Epithelial cell of prostate (primary cell): ENCODE measurements around the gene TESK2.

Experiments used
- DNase-seq: peaks from one replicate; pipeline ENCODE4 v3.0.0-alpha.2; 2011; ENCODE audit warnings: low read depth, low spot score
- H3K27ac ChIP-seq: fragments of 450-650 bp; 2 replicates; pipeline ENCODE4 v1.5.1; 2017; ENCODE audit warnings: mild to moderate bottlenecking

TESK2 gene

DNA sequence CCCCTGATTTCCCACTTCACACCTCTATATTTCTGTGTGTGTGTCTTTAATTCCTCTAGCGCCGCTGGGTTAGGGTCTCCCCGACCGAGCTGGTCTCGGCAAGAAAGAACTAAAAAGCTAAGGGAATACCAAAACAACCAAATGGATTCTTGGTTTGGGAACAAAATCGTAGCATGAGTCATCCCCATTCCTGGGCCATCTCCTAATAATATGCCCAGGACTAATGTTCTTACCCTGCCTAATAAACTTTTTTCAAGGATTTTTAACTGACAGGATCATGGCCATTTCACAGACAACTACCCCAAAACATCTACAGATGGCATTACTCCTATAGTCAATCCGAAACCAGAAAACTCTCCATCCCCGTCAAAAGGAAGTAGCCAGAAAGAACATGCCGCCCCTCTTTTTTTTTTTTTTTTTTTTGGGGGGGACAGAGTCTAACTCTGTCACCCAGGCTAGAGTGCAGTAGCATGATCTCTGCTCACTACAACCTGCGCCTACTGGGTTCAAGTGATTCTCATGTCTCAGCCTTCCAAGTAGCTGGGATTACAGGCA, 168.4 kb downstream of the TESK2 start:
- DNase-seq, result no peak
- H3K27ac ChIP-seq, result no peak overlapping the region

DNA sequence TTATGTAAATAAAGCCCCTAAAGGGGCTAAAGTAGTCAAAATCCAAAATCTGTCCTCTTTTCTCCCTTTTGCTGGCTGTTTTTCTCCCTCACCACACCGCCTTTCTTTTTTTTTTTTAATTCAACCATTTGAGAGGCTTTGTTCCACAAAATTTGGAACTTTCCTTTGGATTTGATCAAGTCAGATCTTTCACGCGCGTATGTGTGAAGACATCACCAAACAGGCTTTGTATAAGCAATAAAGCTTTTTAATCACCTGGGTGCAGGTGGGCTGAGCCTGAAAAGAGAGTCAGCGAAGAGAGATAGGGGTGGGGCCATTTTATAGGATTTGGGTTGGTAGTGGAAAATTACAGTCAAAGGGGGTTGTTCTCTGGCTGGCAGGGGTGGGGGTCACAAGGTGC, 169.5 kb downstream of the TESK2 start:
- DNase-seq, result no peak
- no peak overlapping the region for H3K27ac ChIP-seq

DNA sequence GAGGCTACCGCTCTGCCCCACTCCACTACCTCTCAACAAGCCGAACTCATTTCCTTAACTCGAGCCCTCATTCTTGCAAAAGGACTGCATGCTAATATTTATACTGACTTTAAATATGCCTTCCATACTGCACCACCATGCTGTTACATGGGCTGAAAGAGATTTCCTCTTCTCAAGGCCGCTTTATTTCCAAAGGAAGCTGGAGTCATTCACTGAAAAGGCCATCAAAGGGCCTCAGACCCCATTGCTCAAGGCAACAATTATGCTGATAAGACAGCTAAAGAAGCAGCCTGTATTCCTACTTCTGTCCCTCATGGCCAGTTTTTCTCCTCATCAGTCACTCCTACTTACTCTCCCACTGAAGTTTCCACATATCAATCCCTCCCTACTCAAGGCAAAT, 171.2 kb downstream of the TESK2 start:
- no peak overlapping the region for H3K27ac ChIP-seq
- DNase-seq, result no peak

DNA sequence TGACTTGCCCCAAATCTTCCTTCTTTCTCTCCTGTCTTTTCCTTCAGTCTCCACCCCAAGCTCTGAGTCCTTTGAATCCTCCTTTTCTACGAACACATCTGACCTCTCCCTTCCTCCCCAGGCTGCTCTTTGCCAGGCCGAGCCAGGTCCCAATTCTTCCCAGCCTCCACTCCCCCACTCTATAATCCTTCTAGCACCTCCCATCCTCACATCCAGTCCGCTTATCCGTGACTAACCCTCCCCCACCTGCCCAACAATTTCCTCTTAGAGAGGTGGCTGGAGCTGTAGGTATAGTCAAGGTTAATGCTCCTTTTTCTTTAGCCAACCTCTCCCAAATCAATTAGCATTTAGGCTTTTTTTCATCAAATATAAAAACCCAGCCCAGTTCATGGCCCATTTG, 173.8 kb downstream of the TESK2 start:
- H3K27ac ChIP-seq, result no peak overlapping the region
- DNase-seq, result no peak

DNA sequence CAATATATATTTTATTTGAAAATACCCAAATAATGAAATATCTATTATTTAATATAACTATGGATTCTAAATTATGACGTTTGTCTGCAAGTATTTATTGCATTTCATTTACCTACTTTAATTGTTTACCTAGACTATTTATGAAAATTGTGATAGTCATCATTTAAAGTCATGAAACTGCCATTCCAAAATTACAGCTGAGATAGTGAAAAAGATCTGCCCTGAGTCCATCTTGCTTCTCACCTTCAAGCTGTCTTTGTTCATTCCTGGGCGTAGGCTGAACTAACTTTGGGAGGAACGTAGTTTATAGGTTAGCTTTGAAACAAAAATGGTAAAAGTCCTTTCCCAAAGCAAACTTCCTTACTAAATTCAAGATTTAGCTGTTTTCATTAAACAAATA, 176.7 kb downstream of the TESK2 start:
- no peak overlapping the region for H3K27ac ChIP-seq
- no peak for DNase-seq

DNA sequence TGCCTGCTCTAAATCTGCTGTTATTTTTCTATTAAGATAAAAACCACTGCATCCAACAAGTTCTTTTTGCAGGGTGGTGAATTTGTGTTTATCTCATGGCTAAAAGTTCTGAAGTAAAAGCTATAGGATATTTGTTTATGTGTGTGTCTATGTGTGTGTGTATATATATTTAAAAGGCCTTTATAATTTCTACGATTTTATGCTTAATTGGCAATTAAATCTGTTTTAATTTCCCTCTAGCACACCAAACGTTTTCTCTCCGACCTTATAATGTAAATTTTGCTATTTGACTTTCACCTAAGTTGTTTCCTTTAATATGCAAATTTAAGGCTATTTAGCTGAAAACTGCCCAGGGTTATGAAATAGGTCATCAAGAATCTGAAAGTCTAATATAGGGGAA, 184.1 kb downstream of the TESK2 start:
- no peak overlapping the region for H3K27ac ChIP-seq
- DNase-seq, result no peak

DNA sequence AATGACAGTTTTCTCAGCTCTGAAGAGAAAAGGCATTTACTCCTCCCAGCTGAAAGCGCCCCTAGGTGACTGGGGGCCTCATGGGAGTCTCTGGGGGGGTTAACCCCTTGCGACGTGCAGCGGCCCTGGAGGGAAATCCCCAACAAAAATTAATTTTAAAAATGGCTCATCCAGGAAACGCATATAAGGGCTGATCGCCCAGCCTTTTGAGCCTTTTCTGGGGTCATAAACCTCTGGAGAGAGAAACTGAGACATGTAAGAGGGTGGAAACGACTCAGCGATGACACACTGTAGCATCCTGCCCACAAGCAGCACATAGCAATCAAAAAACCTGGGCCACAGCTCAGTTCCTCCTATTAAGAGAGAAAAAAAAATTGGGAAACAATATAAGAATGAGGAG, 184.6 kb downstream of the TESK2 start:
- no peak for DNase-seq
- H3K27ac ChIP-seq, result no peak overlapping the region

DNA sequence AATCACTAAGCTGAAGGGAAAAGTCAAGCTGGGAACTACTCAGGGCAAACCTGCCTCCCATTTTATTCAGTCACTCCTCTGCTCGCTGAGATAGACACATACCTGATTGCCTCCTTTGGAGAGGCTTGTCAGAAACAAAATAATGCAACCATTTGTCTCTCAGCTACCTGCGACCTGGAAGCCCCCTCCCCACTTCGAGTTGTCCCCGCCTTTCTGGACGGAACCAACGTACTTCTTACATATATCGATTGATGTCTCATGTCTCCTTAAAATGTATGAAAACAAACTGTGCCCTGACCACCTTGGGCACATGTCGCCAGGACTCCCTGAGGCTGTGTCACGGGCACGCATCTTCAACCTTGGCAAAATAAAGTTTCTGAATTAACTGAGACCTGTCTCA, 185.7 kb downstream of the TESK2 start:
- no peak overlapping the region for H3K27ac ChIP-seq
- DNase-seq, result no peak

DNA sequence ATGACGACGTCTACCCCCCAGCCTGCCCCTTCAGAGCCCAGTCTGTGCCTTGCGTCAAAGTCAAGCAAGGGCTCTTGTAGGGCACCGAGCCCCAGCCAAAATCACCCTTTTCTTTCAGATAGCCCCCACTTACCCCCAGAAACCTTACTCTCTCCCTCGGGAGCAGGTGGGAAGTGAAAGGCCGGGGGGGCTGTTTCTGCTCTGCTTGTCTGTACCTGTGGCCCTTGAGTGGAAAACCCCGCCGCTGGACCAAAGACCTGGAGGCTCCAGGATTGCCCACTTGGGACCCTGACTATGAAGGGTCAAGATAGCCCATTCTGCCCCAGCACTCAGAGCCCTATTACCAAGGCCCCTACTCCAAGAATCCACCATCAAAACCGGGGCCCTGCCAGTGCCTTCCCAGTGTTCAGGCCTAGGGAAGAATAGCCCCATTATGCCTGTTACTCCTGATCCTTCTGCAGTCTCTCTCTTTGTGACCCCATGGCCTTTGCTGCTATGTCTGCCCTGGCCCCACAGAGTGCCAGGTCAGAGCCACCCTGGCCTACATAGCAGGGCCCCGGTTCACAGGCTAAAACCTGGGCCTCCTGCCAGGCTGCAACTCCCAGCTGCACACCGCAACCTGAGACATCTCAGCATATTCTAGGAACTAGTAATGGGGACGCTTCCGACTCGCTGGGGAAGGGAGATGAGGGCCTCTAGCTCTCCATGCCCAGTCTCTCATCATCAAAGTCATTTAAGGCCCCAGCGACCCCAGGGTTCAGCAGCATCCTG, 186.5 kb downstream of the TESK2 start:
- no peak for DNase-seq
- peak overlapping the region; percentile 86 for H3K27ac ChIP-seq

DNA sequence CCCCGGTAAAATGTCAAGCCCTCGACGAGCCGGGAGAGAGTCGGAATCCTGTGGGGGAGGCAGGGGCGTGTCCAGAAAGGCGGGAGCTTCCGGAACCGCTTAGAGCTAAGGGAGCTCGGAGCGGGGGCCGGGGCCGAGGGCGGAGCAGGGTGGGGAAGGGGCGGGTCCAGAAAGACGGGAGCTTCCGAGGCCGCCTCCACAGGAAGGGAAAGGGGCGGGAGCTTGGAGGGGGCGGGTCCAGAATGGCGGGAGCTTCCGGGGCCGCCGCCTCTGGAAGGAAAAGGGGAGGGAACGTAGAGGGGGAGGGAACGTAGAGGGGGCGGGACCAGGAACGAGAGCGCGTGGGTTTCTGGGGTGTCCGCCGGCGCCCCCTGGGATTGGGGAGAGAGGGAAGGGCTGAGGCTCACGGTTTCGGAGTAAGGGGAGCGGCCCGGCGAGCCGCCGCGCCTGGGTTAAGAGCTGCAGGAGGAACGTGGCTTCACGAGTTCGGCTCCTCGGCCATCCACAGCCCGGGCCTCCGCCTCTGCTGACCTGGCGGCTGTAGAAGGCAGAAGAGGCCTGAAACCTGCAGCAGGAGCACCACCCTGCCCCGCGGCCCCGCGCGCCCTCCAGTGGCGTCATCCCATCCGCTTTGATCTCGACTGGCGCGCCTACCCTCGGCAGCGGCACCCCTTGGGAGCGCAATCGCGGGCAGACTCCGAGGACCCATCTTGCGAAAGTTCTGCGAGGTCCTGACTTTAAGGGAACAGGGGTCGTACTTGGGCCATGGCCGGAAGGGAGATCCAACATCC, 187.2 kb downstream of the TESK2 start:
- H3K27ac ChIP-seq, result peak overlapping the region; percentile 86
- peak; percentile 80 for DNase-seq

DNA sequence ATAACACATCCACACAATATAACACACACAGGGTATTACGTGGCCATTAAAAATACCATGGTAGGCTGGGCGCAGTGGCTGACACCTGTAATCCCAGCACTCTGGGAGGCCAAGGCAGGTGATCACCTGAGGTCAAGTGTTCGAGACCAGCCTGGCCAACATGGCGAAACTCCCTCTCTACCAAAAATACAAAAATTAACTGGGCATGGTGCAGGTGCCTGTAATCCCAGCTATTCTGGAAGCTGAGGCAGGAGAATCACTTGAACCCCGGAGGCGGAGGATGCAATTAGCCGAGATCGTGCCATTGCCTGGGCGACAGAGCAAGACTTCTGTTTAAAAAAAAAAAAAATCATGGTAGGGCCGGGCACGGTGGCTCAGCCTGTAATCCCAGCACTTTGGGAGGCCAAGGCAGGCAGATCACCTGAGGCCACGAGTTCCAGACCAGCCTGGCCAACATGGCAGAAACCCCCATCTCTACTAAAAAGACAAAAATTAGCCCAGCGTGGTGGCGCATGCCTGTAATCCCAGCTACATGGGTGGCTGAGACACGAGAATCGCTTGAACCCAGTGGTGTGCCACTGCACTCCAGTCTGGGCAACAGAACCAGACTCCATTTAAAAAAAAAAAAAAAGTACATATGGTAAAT, 188.3 kb downstream of the TESK2 start:
- H3K27ac ChIP-seq, result peak overlapping the region; percentile 86
- DNase-seq, result no peak

DNA sequence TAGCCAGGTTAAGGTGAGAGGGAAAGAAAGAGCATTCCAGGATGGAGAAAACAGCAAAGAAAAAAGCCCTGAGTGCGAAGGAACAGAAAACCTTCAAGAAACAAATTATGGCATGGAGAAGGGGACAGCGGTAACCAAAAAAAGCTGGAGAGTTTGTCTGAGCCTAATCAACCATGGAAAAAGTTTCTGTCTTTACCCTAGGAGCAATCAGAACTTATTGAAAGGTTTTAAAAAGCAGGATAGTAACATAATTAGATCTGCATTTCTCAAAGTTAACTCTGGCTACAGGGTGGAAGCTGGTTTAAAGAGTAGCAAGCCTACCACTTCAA, 190.3 kb downstream of the TESK2 start:
- DNase-seq, result no peak
- no peak overlapping the region for H3K27ac ChIP-seq

DNA sequence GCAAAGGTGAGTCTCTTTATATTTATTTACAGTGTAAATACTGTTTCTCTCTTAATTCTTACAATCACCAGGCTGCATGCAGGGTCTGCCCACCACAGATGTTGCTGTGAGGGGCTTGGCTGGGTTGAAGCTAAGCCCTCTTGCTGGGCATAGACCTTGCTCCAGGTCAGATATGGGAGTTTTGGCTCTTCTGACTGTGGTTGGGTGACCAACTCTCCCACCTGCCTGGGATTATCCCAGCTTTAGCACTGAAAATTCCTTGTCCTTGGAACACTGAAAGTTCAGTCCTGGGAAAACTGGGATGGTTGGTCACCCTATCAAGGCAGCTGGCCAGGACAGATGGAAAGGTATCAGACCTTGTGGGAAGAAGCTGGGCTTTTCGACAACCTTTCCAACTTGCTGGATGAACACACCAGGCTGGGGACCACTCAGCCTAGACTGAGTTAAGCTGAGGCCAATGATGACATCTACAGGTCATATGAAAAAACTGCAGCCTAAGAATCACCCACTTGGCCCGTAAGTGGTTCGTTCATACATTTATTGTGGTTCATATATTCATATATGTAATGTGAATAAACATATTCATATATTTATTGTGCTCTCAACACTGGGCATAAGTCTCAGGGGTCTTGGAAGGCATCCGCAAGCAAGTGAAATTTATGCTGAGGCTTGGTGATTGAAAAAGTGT, 190.8 kb downstream of the TESK2 start:
- H3K27ac ChIP-seq, result no peak overlapping the region
- DNase-seq, result no peak

DNA sequence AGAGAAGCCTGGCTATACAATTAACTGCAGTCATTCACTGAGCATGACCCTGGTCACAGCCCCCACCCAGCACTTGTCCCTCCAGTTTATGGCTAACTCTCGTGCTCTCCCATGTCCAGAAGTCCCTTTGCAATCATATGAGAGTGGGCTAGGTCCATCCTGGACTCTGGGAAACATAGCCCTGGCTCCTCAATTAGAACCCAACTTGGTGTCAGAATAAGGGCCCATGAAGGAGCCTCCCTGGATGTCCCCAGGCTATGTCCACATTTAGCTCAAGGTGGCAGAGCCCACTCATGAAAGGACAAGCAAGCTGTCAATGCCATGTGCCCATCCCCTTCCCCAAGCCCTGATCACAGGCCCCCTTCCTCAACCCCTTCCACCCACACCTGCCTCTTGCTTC, 191.7 kb downstream of the TESK2 start:
- H3K27ac ChIP-seq, result no peak overlapping the region
- no peak for DNase-seq

DNA sequence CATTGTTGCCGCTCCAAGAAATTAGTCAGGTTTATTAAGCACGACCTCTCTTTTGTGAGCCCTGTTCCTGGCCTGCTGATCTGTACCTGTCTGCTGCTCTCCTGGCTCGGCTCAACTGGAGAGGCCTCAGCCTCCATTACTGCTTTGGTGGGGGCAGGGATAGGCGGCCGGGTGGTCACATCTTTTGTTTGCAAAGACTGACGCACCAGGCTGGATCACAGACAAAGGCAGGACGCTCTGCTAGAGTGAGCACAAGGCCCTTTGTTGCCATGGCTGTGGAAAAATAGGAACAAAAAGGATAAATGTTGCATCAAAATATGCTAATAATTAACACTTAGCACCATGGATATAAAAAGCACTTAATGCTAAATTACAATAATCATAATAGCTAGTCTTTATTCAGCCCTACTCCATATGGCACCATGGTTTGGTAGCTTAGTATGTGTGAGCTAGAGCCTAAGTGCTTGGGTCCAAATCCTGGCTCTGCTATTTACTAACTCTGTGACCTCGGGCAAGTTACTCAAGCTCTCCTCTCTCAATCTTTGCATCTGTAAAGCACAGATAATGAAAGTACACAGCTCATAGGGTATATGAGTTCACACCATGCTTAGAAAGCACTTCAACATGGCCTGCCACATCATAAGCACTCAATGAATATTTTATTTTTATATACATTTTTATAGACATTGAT, 193.2 kb downstream of the TESK2 start:
- no peak for DNase-seq

More for the DNA sequence above, 193.2 kb downstream of the TESK2 start:
- no peak overlapping the region for H3K27ac ChIP-seq
